B cell (primary cell): ENCODE data around the gene ZNF594. TPM values are rescaled to one million over a fixed set of nuclear protein-coding genes. Genes with fewer than 3 reads are reported as not detected.
"Not testable (repeated sequence)": the region's sequence is repeated elsewhere in the genome, so short reads cannot be mapped to it uniquely, and the experiment has no call there.

Experiments used
- ATAC-seq: fragments of 200-7000 bp; cut with Tn5 transposase; one replicate; pipeline ENCODE4 v1.10.0; 2021; ENCODE audit warnings: low read depth, mild to moderate bottlenecking, moderate number of reproducible peaks, moderate library complexity
- CTCF ChIA-PET: fragments of 350-600 bp; sonication (Branson Sonifier 250); formaldehyde crosslinking; loops from one replicate; lab custom pipeline; 2021; ENCODE audit warnings: antibody characterized with exemption, inconsistent platforms; lab: Charles Lee
- POLR2A ChIA-PET: fragments of 350-600 bp; sonication (Branson Sonifier 250); formaldehyde crosslinking; loops from one replicate; lab custom pipeline; 2021; ENCODE audit warnings: antibody characterized with exemption; lab: Charles Lee
- DNase-seq: peaks from one replicate; pipeline ENCODE4 v3.0.0; 2013
- H2AFZ ChIP-seq: 2 replicates; pipeline ENCODE4 v1.6.1; 2012; ENCODE audit warnings: mild to moderate bottlenecking, low read depth, low read length; ENCODE audit not compliant: insufficient read depth, poor library complexity, severe bottlenecking
- H3K27ac ChIP-seq, 2 donors: 1 replicate in 1 of 2; 2 replicates in 1 of 2; pipeline ENCODE4 v1.5.1; 2012 to 2013; ENCODE audit warnings: low read length in 2 of 2, mild to moderate bottlenecking in 2 of 2, moderate library complexity in 1 of 2
- H3K27me3 ChIP-seq, 4 experiments: fragments of 200-600 bp in 1 of 4; sonication (generic) in 1 of 4; replicated peaks in 1 of 4; 1 replicate in 2 of 4; 2 replicates in 2 of 4; pipeline versions ENCODE4 v1.6.1 to v1.7.0; 2013 to 2016; ENCODE audit warnings: low read length in 3 of 4, mild to moderate bottlenecking in 2 of 4, mixed read lengths in 1 of 4, moderate library complexity in 1 of 4; ENCODE audit not compliant: insufficient read depth in 4 of 4, control insufficient read depth in 3 of 4; ENCODE audit errors: control extremely low read depth in 1 of 4
- H3K36me3 ChIP-seq, 2 experiments: replicated peaks in 1 of 2; 1 replicate in 1 of 2; 2 replicates in 1 of 2; pipeline versions ENCODE4 v1.6.1 to v1.7.1; 2013; ENCODE audit warnings: low read length in 1 of 2; ENCODE audit not compliant: insufficient read depth in 2 of 2, control insufficient read depth in 1 of 2; ENCODE audit errors: control extremely low read depth in 1 of 2, extremely low read depth in 1 of 2
- H3K4me1 ChIP-seq, 2 donors: fragments of 200-600 bp in 1 of 2; sonication (generic) in 1 of 2; 1 replicate in 1 of 2; 2 replicates in 1 of 2; pipeline versions ENCODE4 v1.5.1 to v1.6.1; 2013 to 2017; ENCODE audit warnings: low read length in 2 of 2; ENCODE audit not compliant: control insufficient read depth in 2 of 2, insufficient read depth in 2 of 2
- H3K4me2 ChIP-seq: replicated peaks from 2 replicates; pipeline ENCODE3; 2012; ENCODE audit warnings: mild to moderate bottlenecking, low read depth, low read length; ENCODE audit not compliant: poor library complexity, severe bottlenecking
- H3K4me3 ChIP-seq, 5 experiments: fragments of 200-600 bp in 1 of 5; sonication (generic) in 1 of 5; 1 replicate in 3 of 5; 2 replicates in 2 of 5; pipeline versions ENCODE4 v1.5.1 to v1.7.0; 2011 to 2016; ENCODE audit warnings: low read length in 4 of 5, mild to moderate bottlenecking in 4 of 5, low read depth in 2 of 5, control low read depth in 1 of 5, moderate library complexity in 1 of 5; ENCODE audit not compliant: insufficient read depth in 1 of 5; ENCODE audit errors: control extremely low read depth in 1 of 5, extremely low read depth in 1 of 5
- H3K79me2 ChIP-seq: fragments of 200-600 bp; sonication (generic); one replicate; pipeline ENCODE4 v1.6.0; 2016; ENCODE audit warnings: low read length; ENCODE audit not compliant: control insufficient read depth, insufficient read depth
- H3K9ac ChIP-seq: fragments of 200-600 bp; sonication (generic); 2 replicates; pipeline ENCODE4 v1.6.1; 2017; ENCODE audit warnings: mild to moderate bottlenecking, low read length, moderate library complexity
- H3K9me3 ChIP-seq, 3 donors: one replicate each; pipeline versions ENCODE4 v1.6.1 to v1.7.1; 2013; ENCODE audit warnings: low read length in 2 of 3; ENCODE audit not compliant: control insufficient read depth in 2 of 3, insufficient read depth in 1 of 3; ENCODE audit errors: control extremely low read depth in 1 of 3
- H4K20me1 ChIP-seq: 2 replicates; pipeline ENCODE4 v1.6.0; 2012; ENCODE audit warnings: mild to moderate bottlenecking, low read length; ENCODE audit not compliant: insufficient read depth, control insufficient read depth, poor library complexity, severe bottlenecking
- H3K27ac Mint-ChIP-seq: one replicate; pipeline ENCODE4 v1.8.0; 2021; ENCODE audit warnings: mixed read lengths
- H3K27me3 Mint-ChIP-seq: one replicate; pipeline ENCODE4 v1.8.0; 2021; ENCODE audit warnings: mixed read lengths
- H3K4me1 Mint-ChIP-seq: one replicate; pipeline ENCODE4 v1.8.0; 2021; ENCODE audit warnings: mixed read lengths
- H3K4me3 Mint-ChIP-seq: one replicate; pipeline ENCODE4 v1.8.0; 2021; ENCODE audit warnings: mixed read lengths
- H3K9me3 Mint-ChIP-seq: one replicate; pipeline ENCODE4 v1.8.0; 2022; ENCODE audit warnings: mixed read lengths; ENCODE audit not compliant: insufficient read depth
- EZH2 ChIP-seq: IDR thresholded peaks from 2 replicates; pipeline ENCODE4 v1.6.1; 2012; ENCODE audit warnings: borderline replicate concordance, low read depth, mild to moderate bottlenecking, moderate library complexity, low read length; ENCODE audit not compliant: insufficient read depth, poor library complexity, severe bottlenecking
- WGBS: methylation state at CpG from one replicate; pipeline ENCODE4 v1.1.5; 2013; ENCODE audit warnings: missing lambda C conversion rate; ENCODE audit not compliant: insufficient coverage; 5-methylcytosine and 5-hydroxymethylcytosine counted together
- intact Hi-C: fragments of 100-400 bp; cut with micrococcal nuclease; formaldehyde crosslinking; loops from one replicate; pipeline ENCODE4 v1.10.0; 2022
- polyA plus RNA-seq: library from polyadenylated mRNA; depleted of rRNA; stranded (reverse); fragments of >200 nt; gene quantifications from 2 replicates; pipeline ENCODE4 v1.2.3, GENCODE V29; 2012
- total RNA-seq, 2 donors: library from RNA; stranded (reverse); fragments of 120-200 nt in 1 of 2; gene quantifications; 1 replicate in 1 of 2; 2 replicates in 1 of 2; pipeline versions ENCODE4 v1.2.3 to v1.2.4, GENCODE V29; 2013 to 2022
- TF ChIP-seq, protein P1 (sequence below): fragments of 200-600 bp; IDR thresholded peaks from one replicate; pipeline ENCODE4 v1.8.0; 2022; ENCODE audit warnings: antibody characterized with exemption, mild to moderate bottlenecking

The ZNF594 gene
- total and polyA plus RNA-seq, 2 donors (not counting 1 experiment from before 2014, with no cell fraction given) = 5.9 to 38.9 TPM

DNA sequence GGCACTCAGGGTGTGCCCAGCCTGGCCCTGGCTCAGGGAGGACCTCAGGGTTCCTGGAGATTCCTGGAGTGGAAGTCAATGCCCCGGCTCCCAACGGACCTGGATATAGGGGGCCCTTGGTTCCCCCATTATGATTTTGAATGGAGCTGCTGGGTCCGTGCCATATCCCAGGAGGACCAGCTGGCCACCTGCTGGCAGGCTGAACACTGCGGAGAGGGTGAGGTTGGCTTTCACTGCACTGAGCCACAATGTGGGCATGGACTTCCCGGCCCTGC, 52.3 kb downstream of the ZNF594 start:
- DNase-seq (no peak), ATAC-seq (no peak)
- TF ChIP-seq EZH2 = no peak
- TF ChIP-seq, protein P1, sequence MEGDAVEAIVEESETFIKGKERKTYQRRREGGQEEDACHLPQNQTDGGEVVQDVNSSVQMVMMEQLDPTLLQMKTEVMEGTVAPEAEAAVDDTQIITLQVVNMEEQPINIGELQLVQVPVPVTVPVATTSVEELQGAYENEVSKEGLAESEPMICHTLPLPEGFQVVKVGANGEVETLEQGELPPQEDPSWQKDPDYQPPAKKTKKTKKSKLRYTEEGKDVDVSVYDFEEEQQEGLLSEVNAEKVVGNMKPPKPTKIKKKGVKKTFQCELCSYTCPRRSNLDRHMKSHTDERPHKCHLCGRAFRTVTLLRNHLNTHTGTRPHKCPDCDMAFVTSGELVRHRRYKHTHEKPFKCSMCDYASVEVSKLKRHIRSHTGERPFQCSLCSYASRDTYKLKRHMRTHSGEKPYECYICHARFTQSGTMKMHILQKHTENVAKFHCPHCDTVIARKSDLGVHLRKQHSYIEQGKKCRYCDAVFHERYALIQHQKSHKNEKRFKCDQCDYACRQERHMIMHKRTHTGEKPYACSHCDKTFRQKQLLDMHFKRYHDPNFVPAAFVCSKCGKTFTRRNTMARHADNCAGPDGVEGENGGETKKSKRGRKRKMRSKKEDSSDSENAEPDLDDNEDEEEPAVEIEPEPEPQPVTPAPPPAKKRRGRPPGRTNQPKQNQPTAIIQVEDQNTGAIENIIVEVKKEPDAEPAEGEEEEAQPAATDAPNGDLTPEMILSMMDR = no peak
- no peak overlapping the region for H3K4me2 ChIP-seq
- 99% methylated on average over 5 of the region's 5 CpGs for WGBS
- H3K27ac ChIP-seq = no peak overlapping the region
- ChIA-PET CTCF (interaction anchor here (0.7 kb wide), 1 partner anchor 77 kb away, joined by 5 read pairs; no protein-coding TSS in a partner anchor), POLR2A (no interaction called here)
- no peaks in the 10 kb centered on the region for H4K20me1 ChIP-seq
- no peaks in the 10 kb centered on the region for H3K36me3 ChIP-seq
- no peak overlapping the region for H3K4me3 Mint-ChIP-seq
- H3K27me3 Mint-ChIP-seq = no peaks in the 10 kb centered on the region
- H3K9ac ChIP-seq = no peak overlapping the region
- no peak overlapping the region for H3K4me3 ChIP-seq
- no peak overlapping the region for H3K27ac Mint-ChIP-seq
- intact Hi-C loops = no loop called here
- no peaks in the 10 kb centered on the region for H3K9me3 Mint-ChIP-seq
- H3K9me3 ChIP-seq = no peaks in the 10 kb centered on the region
- no peaks in the 10 kb centered on the region for H3K4me1 ChIP-seq
- no peaks in the 10 kb centered on the region for H3K27me3 ChIP-seq
- no peaks in the 10 kb centered on the region for H3K79me2 ChIP-seq
- H2AFZ ChIP-seq = no peak overlapping the region
- H3K4me1 Mint-ChIP-seq = no peaks in the 10 kb centered on the region

DNA sequence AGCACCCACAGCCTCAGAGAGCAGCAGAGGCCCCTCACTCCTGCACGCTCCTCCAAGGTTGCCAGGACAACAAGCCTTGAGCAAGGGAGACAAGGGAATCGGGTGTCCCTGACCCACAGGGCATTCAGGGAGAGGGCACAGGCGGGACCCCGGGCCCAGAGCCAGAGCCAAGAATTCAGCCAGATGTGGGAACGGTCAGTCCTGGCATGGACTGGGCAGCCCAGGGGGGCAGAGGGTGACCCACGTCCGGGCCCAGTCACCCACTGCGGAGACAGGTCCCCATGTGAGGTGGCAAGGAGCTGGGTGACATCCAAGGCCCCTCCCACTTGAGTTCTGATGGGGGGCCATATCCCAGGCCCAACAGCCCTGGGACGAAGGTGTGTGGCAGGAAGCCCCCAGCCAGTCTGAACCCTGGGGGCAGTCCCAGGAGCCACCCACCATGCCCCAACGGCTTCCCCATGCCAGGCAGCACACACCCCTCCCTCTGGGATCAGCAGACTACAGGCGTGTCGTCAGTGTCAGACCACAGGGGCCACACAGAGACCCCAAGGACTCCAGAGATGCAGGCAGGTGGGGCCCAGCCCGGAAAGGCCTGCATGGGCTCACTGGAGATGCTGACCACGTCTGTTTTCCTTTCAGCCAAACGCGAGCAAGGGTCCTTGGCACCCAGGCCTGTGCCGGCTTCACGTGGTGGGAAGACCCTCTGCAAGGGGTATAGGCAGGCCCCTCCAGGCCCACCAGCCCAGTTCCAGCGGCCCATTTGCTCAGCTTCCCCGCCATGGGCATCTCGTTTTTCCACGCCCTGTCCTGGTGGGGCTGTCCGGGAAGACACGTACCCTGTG, 52.8 kb downstream of the ZNF594 start:
- no peak overlapping the region for H2AFZ ChIP-seq
- no peaks in the 10 kb centered on the region for H3K9me3 ChIP-seq
- DNase-seq (no peak), ATAC-seq (no peak)
- ChIA-PET POLR2A (no interaction called here), CTCF (no interaction called here)
- no peaks in the 10 kb centered on the region for H3K79me2 ChIP-seq
- H3K27me3 ChIP-seq = no peaks in the 10 kb centered on the region
- no peaks in the 10 kb centered on the region for H3K9me3 Mint-ChIP-seq
- H4K20me1 ChIP-seq = no peaks in the 10 kb centered on the region
- no peak overlapping the region for H3K27ac Mint-ChIP-seq
- no peaks in the 10 kb centered on the region for H3K36me3 ChIP-seq
- H3K4me1 Mint-ChIP-seq = no peaks in the 10 kb centered on the region
- no peak overlapping the region for H3K4me3 Mint-ChIP-seq
- TF ChIP-seq, protein P1 = no peak
- TF ChIP-seq EZH2 = no peak
- no peaks in the 10 kb centered on the region for H3K4me1 ChIP-seq
- no peak overlapping the region for H3K9ac ChIP-seq
- no peak overlapping the region for H3K27ac ChIP-seq
- H3K4me2 ChIP-seq = no peak overlapping the region
- H3K27me3 Mint-ChIP-seq = no peaks in the 10 kb centered on the region
- H3K4me3 ChIP-seq = no peak overlapping the region
- 89% methylated on average over 24 of the region's 24 CpGs for WGBS
- intact Hi-C loops = no loop called here

DNA sequence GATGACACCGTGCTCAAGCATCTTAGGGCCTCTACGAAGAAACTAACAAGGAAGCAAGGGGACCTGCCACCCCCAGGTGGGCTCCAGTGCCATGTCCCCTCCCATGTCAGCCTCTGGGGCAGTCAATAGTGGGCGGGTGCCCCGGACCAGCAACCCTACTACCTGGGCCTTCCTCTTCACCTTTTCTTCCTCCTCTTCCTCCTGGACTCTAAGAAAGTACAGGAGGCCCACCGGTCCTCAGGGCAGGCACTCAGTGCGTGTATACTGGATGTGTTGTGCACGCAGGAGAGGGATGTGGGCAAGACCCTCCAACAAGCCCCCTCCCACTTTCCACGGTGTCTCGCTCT, 53.5 kb downstream of the ZNF594 start:
- H3K9ac ChIP-seq, H3K4me2 ChIP-seq, DNase-seq, H3K27me3 Mint-ChIP-seq, H3K79me2 ChIP-seq, H3K4me3 Mint-ChIP-seq, H3K27me3 ChIP-seq, H3K36me3 ChIP-seq, H3K9me3 ChIP-seq, POLR2A ChIA-PET, H3K27ac ChIP-seq, H4K20me1 ChIP-seq, H3K9me3 Mint-ChIP-seq, H3K4me3 ChIP-seq, H3K4me1 Mint-ChIP-seq, H2AFZ ChIP-seq, H3K27ac Mint-ChIP-seq, CTCF ChIA-PET, H3K4me1 ChIP-seq, ATAC-seq, intact Hi-C loops: not testable (repeated sequence)
- 100% methylated on average over 4 of the region's 9 CpGs for WGBS
